DOHH2 (cell line): ENCODE results near the gene KIF26B.

ENCODE experiments used
- H3F3A ChIP-seq: fragments of 200-600 bp; sonication (generic), shearing (Covaris generic); 2 replicates; pipeline ENCODE4 v1.6.0; 2016; ENCODE audit warnings: antibody characterized with exemption, mild to moderate bottlenecking; ENCODE audit not compliant: control insufficient read depth, insufficient read depth
- H3K27ac ChIP-seq: fragments of 200-600 bp; sonication (generic); 2 replicates; pipeline ENCODE4 v1.5.1; 2014; ENCODE audit warnings: low read depth, mild to moderate bottlenecking, low read length, moderate library complexity
- H3K27me3 ChIP-seq: fragments of 200-600 bp; sonication (generic); 2 replicates; pipeline ENCODE4 v1.6.1; 2014; ENCODE audit warnings: mild to moderate bottlenecking, low read length, mixed read lengths; ENCODE audit not compliant: control insufficient read depth
- H3K36me3 ChIP-seq: fragments of 200-600 bp; sonication (generic); 2 replicates; pipeline ENCODE4 v1.6.1; 2014; ENCODE audit warnings: mild to moderate bottlenecking, low read length, moderate library complexity, mixed read lengths; ENCODE audit not compliant: control insufficient read depth
- H3K4me1 ChIP-seq: fragments of 200-600 bp; sonication (generic); 2 replicates; pipeline ENCODE4 v1.6.1; 2014; ENCODE audit warnings: mild to moderate bottlenecking, low read length, mixed read lengths; ENCODE audit not compliant: control insufficient read depth
- H3K4me2 ChIP-seq: fragments of 200-600 bp; sonication (generic); 2 replicates; pipeline ENCODE4 v1.6.0; 2014; ENCODE audit warnings: mild to moderate bottlenecking, low read length, moderate library complexity
- H3K4me3 ChIP-seq: fragments of 200-600 bp; sonication (generic); 2 replicates; pipeline ENCODE4 v1.5.1; 2014; ENCODE audit warnings: mild to moderate bottlenecking, low read length, mixed read lengths
- H3K79me2 ChIP-seq: fragments of 200-600 bp; sonication (generic); 2 replicates; pipeline ENCODE4 v1.6.1; 2014; ENCODE audit warnings: mild to moderate bottlenecking, low read length, mixed read lengths; ENCODE audit not compliant: control insufficient read depth
- H3K9me2 ChIP-seq: fragments of 200-600 bp; sonication (generic); replicated peaks from 2 replicates; pipeline ENCODE4 v1.6.1; 2014; ENCODE audit warnings: mild to moderate bottlenecking, low read length, mixed read lengths; ENCODE audit not compliant: control insufficient read depth
- H3K9me3 ChIP-seq: fragments of 200-600 bp; sonication (generic); 2 replicates; pipeline ENCODE4 v1.6.1; 2014; ENCODE audit warnings: antibody characterized with exemption, low read length, mixed read lengths; ENCODE audit not compliant: control insufficient read depth, insufficient read depth
- H4K20me1 ChIP-seq: fragments of 200-600 bp; sonication (generic); 2 replicates; pipeline ENCODE4 v1.6.0; 2014; ENCODE audit warnings: low read depth, mild to moderate bottlenecking, antibody characterized with exemption, low read length, moderate library complexity; ENCODE audit not compliant: control insufficient read depth, insufficient read depth
- CTCF ChIP-seq: fragments of 200-600 bp; sonication (generic); IDR thresholded peaks from one replicate; pipeline ENCODE4 v1.5.1; 2014; ENCODE audit warnings: antibody characterized with exemption, mild to moderate bottlenecking, low read depth, low read length; ENCODE audit not compliant: poor library complexity, severe bottlenecking
- EZH2phosphoT487 ChIP-seq: fragments of 200-600 bp; sonication (generic); IDR thresholded peaks from 2 replicates; pipeline ENCODE4 v1.6.1; 2017; ENCODE audit warnings: borderline replicate concordance, mild to moderate bottlenecking, antibody characterized with exemption, low read length, moderate library complexity, mixed read lengths

The KIF26B gene

DNA sequence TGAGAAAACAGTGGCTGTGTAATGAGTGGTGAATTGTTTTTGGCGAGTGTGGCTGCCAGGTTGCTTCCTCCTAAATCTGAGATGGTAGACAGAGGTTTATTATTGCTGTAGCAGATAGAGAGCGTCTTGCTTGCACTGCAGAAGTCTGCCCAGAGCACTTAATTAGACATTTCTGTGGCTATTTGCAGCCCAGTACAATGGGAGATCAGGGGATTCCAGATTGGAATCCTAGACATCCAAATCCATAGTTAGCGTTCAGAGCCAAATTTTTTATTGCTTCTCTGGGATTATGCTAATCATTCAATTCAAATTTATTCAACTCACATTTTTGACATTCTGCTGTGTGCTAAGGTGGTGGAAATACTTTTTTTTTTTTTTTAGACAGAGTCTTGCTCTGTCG lies 30.0 kb downstream of the KIF26B start:
- no peaks in the 10 kb centered on the region for H3K36me3 ChIP-seq
- no peak overlapping the region for H3K4me2 ChIP-seq
- TF ChIP-seq EZH2phosphoT487 (no peak), CTCF (no peak)
- no peaks in the 10 kb centered on the region for H3K9me2 ChIP-seq
- H3K79me2 ChIP-seq: no peaks in the 10 kb centered on the region
- peaks cover 14% of the 10 kb centered on the region for H3K4me1 ChIP-seq
- H3K27me3 ChIP-seq: no peaks in the 10 kb centered on the region
- no peak overlapping the region for H3K4me3 ChIP-seq
- H3F3A ChIP-seq: no peaks in the 10 kb centered on the region
- no peak overlapping the region for H3K27ac ChIP-seq
- no peaks in the 10 kb centered on the region for H4K20me1 ChIP-seq
- H3K9me3 ChIP-seq: no peaks in the 10 kb centered on the region

GRCh38 chr1:245188403-245188802 lies 33.6 kb downstream of the KIF26B start:
- Histone ChIP-seq H3F3A (no peaks in the 10 kb centered on the region), H3K4me2 (no peak overlapping the region), H3K27ac (no peak overlapping the region), H3K9me2 (no peaks in the 10 kb centered on the region), H3K27me3 (no peaks in the 10 kb centered on the region), H3K4me1 (no peaks in the 10 kb centered on the region), H4K20me1 (no peaks in the 10 kb centered on the region), H3K4me3 (no peak overlapping the region), H3K79me2 (no peaks in the 10 kb centered on the region), H3K36me3 (no peaks in the 10 kb centered on the region), H3K9me3 (no peaks in the 10 kb centered on the region)
- TF ChIP-seq CTCF (no peak), EZH2phosphoT487 (no peak)

DNA sequence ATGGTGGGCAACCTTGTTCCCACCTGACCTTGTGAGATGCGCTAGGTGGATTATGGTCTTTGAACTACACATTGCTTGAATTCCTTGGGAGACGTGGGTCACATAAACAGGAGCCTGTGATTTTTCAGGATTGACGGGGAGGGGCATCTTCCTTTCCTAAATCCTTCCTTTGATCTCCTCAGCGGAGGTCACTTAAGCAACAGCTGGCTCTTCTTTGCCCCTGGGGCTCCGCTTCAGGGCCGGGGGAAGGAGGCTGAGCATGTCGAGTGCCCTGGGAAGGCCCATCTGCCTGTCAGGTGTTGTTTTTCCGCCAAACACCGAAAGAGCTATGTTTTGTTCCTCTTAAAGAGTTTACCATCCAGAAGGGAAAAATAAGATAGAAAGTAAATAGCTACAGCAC lies 40.6 kb downstream of the KIF26B start:
- H3K4me2 ChIP-seq: no peak overlapping the region
- no peaks in the 10 kb centered on the region for H3K79me2 ChIP-seq
- no peaks in the 10 kb centered on the region for H3F3A ChIP-seq
- no peaks in the 10 kb centered on the region for H3K9me2 ChIP-seq
- H3K9me3 ChIP-seq: no peaks in the 10 kb centered on the region
- no peaks in the 10 kb centered on the region for H4K20me1 ChIP-seq
- no peak overlapping the region for H3K4me3 ChIP-seq
- no peak for TF ChIP-seq EZH2phosphoT487
- TF ChIP-seq CTCF: no peak
- H3K36me3 ChIP-seq: no peaks in the 10 kb centered on the region
- H3K27me3 ChIP-seq: peaks cover 6% of the 10 kb centered on the region; the same call in 1 of the 2 replicates
- H3K4me1 ChIP-seq: no peaks in the 10 kb centered on the region
- no peak overlapping the region for H3K27ac ChIP-seq

GRCh38 chr1:245197121-245197520 lies 42.3 kb downstream of the KIF26B start:
- Histone ChIP-seq H3F3A (no peaks in the 10 kb centered on the region), H3K27me3 (peaks cover 6% of the 10 kb centered on the region; the same call in 1 of the 2 replicates), H3K79me2 (no peaks in the 10 kb centered on the region), H3K4me2 (no peak overlapping the region), H3K4me3 (no peak overlapping the region), H3K27ac (no peak overlapping the region), H3K9me2 (no peaks in the 10 kb centered on the region), H3K9me3 (no peaks in the 10 kb centered on the region), H3K4me1 (no peaks in the 10 kb centered on the region), H3K36me3 (no peaks in the 10 kb centered on the region), H4K20me1 (no peaks in the 10 kb centered on the region)
- TF ChIP-seq CTCF (no peak), EZH2phosphoT487 (no peak)
